HG03460 (cell line): Measurements from ENCODE around the gene GRIA1.
"Not testable (repeated sequence)": the region's sequence is repeated elsewhere in the genome, so short reads cannot be mapped to it uniquely, and the experiment has no call there.

Experiments
- ATAC-seq: cut with Tn5 transposase; IDR thresholded peaks from one replicate; pipeline ENCODE4 v1.9.1; 2021; ENCODE audit not compliant: unreplicated experiment

The GRIA1 gene

DNA sequence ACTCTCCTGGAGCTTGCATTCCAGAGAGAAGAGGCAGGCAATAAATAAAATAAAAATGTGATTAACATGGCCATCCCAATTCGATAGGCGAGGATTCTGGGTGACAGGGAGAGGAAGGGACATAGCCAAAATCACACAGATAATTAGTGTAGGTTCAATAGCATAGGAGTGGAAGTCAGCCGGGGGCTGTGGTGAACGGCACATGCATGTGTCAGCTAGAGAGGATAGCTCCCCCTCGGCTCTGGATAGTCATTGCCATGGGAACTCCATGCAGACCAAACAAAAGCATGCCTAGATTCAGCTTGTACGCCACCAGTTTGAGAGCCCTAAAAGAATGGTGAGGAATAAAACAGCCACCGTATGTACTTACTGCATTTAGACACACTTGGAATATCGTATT, 223.5 kb downstream of the GRIA1 start:
- no peak for ATAC-seq

DNA sequence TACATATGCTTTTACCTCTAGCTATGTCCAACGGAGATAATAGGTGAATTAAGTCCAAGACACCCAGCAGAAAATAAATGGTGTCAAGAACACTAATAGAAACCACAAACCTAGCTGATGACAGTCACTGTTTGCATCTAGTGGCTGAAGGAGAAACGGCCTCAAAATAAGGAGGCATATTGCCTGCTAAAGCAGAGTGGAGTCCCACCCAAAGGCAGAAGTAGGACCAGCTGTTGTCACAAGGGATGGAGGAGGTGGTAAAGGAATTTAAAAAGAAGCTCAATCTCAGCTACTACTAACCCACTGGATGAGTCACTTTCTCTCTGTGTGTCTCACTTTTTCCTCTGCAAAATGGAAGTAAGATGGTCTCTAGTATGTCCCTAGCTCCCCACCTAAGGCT, 224.3 kb downstream of the GRIA1 start:
- no peak for ATAC-seq

DNA sequence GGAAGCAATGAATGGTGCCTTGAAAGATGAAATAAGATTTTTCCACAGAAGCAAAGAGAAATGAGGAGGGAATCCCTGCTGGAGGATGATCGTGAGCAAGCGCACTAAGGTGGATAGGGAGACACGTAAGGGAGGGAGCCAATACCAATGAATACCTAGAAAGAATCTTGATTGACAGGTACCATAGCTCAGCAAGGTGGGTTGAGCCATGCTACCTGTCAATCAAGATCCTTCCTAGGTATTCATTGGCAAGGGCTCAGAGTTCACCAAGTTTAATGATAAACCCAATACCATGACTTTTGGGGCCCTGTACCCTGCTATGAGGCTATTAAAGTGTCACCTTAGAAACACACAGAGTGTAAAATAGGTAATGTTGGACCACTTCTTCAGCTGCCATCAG, 226.8 kb downstream of the GRIA1 start:
- ATAC-seq = no peak

DNA sequence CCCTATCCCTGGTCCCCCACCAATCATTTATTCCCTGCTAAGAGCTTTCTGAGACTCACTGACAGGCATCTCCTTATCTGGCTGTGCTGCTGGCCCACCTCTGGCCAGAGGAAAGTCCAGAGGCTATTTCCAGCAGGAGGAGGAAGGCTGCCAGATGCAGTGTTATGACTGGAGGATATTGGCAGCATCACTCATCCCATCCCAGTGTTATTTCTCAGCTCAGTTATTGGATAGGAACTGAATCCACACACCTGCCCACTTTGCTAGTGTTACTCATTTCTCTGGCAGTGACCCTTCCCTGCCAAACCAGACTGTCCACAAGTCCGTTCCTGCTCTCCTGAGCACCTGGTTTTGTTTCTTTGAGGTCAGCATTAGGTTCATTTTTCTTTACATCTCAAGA, 228.2 kb downstream of the GRIA1 start:
- no peak for ATAC-seq

DNA sequence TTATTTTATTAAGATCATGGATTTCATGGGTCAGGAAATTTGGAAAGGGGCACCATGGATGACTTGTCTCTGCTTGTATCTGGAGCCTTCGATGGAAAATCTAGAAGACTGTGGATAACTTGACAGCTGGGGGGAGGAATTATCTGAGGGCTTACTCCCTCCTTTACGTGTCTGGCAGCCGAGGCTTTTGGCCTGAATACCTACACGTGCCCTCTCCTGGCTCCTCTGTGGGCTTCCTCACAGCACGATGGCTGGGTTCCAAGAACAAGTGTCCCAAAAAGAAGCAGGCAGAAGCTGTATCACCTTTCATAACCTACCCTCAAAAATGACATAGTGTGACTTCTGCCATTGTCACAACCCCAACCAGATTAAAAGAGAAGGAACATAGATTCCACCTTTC, 228.9 kb downstream of the GRIA1 start:
- no peak for ATAC-seq

DNA sequence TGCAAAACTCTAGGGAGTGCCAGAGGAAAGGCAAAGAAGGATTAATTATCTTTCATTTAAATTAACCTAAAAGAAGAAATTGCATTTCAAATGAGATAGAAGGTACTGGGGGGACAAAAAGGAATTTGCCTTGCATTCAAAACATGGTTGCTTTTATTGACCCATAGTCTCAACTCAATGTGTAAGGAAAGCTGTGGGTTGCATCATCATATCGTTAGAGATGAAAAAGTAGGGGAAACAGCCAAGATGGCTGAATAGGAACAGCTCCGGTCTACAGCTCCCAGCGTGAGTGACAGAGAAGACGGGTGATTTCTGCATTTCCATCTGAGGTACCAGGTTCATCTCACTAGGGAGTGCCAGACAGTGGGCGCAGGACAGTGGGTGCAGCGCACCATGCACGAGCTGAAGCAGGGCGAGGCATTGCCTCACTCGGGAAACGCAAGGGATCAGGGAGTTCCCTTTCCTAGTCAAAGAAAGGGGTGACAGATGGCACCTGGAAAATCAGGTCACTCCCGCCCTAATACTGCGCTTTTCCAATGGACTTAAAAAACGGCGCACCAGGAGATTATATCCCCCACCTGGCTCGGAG, 232.6 kb downstream of the GRIA1 start:
- ATAC-seq = not testable (repeated sequence)

DNA sequence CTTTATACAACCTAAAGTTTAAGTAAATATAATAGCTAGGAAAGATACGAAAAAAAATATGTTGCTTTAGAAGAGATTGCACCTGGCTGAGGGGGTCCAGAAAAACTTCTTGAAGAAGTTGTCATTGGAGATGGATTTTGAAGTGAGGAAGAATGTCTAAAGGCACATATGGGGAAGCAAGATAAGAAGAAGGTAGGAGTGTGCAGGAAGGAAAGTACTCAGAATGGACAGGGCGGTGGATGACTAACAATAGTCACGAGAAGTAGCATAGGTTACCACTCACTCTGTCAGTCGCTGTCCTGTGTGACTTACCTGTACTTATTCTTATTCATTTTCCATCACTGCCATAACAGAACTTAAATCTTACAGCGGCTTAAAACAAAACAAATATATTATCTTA, 251.6 kb downstream of the GRIA1 start:
- no peak for ATAC-seq

DNA sequence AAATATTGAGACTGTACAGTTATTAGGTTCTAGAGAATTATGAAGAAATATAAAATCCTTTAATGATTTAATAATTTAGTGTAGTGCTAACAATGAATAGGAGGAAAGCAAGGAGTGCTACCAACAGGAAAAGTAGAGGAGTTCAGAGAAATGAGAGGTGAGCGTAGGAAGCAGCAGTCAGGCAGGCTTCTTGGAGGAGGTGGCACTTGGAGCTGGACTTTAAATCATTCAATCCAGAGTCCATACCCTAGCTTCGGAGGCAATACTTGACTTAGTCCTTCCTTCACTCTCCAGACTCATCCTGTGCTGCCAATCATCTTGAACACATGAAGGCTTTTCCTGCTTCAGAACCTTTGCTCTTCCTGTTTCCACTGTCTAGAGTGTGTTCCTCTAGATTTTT, 254.3 kb downstream of the GRIA1 start:
- no peak for ATAC-seq

DNA sequence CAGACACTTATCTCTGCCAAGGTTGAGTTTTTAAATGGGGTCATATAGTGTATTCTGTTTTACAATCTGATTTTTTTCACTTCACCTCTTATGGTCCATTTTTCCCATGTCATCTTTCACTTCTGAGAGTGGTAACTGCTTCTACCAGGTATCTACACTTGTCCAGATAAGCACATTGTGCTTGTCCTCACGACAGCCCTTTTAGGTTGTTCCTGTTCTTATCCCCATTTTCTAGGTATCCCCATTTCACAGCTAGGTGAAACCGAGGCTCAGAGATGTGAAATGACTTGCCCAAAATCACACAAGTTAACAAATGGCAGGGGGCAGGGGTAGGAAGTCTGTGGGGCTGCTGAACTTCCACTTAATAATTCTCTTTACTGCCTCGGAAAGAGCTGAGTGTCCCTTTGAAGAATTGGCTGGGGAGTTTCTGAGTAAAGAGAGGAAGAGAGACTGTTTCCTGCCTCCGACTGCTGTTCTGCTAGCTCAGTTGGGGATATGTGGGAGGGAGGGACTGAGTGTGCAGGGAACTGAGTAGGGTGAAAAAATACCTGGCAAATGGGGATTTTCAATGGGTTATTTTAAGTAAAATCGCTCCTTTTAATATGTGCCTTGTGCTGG, 255.4 kb downstream of the GRIA1 start:
- ATAC-seq = no peak

DNA sequence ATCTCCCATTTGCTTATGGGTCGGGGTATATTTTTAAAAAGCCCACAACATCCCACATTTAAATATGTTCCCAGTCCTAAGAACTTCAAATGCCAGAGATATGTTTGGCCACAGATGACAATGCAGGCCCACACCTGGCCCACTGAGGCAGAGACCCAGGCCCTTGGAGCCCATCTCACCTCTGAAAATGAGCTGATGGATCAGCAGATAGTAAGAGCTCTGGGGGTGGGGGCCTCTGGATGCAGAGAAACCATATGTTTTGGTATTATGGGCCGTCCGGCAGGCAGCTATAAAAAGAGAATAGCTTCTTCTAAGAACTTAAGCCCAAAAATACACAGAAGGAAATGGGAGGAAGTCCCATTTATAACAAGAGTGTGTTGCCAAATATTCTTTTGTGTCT, 256.0 kb downstream of the GRIA1 start:
- ATAC-seq = no peak

DNA sequence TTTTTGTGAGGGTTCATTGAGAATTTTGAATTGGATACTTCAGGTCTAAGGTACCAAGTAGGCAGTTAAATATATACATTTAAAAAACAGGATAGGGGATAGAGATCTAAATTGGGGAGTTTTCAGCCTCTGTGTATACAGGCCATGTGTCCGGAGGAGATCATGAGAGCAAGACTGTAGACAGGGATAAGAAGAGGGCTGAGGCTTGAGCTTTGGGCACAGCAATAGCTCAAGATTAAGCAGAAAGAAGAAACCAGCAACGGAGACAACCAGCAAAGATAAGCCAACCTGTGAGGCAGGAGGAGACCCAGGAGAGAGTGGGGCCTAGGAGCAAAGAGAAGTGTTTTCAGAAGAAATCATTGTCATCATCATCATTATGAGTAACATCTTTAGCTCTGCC, 258.4 kb downstream of the GRIA1 start:
- ATAC-seq = no peak

DNA sequence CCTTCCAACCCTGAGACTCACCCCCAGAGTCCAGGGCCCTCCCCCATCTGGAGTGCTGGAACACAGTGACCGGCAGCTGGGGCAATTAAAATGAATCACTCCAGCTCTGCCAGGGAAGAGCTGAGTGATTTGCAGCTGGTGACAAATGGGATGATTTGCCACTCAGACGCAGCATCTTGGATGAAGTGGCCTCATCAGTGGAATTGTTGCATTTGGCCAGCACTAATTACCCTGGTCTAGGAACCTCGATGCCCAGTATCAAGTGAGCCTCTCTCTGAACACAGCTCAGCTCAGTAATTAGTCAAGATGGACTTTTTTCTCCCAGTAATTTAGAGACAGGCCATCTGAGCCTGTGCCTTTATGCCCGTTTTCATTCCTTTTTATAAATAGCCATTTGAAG, 259.5 kb downstream of the GRIA1 start:
- no peak for ATAC-seq

DNA sequence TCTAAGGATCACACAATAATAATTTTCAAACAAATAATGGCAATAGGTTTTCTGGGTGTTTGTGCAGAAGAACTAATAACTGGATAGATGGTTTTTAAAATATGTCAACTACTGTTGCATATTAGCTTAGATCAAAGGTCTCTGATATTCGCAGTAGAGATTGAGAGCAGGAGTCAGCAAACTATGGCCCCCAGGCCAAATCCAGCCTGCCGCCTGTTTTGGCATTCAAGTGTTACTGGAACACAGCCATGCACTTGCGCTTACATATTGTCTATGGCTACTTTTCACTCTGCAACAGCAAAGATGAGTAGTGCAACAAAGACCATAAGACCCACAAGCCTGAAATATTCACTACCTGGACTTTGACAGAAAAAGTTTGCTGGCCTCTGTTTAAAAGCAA, 260.8 kb downstream of the GRIA1 start:
- no peak for ATAC-seq

DNA sequence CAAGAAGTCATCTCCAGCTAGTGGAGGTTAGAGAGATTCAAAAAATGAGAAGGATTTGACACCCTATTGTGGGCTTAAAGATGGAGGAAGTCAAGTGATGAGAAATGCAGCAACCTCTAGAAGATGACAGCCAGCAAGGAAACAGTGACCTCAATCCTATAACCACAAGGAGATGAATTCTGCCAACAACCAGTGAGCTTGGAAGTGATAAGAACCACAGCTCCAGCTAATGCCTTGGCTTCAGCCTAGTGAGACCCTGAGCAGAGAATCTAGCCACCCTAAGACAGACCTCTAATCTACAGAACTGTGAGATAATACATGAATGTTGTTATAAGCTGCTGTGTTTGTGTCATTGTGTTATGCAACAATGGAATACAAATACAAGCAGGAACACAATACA, 262.4 kb downstream of the GRIA1 start:
- no peak for ATAC-seq

DNA sequence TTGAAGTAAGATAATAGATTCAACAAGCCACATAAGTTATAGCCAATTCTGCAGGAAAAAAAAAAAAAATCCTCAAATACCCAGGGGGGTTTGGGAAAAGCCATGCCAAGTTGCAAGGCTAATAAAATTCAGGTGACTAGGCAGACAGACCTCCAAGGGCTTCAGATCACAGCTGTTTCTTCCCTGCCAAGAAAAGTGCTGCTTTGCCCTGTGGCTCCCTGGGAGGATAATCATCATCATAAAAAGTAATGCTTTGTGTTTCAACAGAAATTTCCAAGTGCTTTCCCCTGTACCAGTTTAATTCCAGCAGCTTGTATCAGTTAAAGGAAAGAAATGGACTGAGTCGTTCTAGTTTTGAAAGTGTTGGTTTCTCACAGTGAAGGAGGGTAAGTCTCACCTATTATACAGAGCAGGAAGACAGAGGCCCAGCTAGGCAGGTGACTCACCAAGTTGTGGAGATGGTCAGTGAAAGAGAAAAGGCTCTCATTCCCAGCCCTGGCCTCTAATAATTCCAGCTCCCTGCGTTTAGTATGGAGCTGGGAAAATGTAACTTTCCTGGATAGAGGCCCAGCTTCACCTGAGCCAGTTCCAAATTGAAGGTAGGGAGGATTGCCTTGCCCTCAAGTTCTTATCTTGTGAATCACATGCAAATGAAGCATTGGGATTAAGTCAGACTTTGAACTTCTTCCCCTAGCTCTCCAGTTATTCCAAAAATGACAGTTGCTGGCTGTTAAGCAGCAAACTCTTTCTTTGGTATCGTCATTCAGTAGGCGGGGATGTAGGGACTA, 263.4 kb downstream of the GRIA1 start:
- no peak for ATAC-seq

DNA sequence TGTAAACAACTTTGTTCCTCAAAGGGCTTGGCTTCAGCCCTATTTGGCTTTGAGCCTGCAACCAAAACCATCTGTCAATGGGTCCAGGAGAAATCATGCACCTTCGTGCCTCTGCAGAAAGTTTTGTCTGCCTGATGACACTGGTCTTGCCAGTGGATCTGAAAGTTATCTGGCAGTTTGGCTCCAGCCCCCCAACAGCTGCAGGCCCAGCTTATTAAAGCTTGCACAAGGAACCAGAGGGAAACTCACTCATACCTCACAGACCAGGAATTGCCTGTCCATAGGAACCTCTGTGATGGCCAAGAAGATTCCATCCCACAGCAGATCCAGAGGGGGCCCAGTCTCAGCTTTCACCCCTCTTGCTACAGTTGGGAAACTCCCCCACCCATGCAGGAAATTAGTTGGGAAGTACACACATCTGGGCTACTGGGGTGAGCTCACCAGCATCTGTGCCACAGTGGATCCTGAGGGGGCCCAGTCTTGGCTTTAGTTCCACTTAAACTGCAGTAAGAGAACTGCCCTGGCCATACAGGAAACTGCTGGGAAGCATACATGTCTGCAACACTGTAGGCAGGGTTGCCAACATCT, 265.5 kb downstream of the GRIA1 start:
- no peak for ATAC-seq

DNA sequence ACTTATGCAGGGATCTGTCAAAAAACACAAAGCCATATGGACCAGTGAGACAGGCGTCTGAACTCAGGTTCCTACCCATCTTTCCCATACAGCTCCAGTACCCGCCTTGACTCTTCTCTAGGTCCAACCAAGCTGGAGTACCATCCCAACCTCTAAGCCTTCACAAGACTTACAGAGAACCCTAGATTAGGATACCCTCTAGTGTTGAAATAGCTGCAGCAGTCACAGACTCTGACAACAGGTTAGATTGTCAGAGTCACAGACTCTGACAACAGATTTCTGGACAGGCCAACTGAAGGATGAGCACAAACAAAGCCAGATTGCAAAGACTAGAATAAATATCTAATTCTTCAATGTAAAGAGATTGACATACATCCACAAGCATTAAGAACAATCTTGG, 266.1 kb downstream of the GRIA1 start:
- no peak for ATAC-seq

DNA sequence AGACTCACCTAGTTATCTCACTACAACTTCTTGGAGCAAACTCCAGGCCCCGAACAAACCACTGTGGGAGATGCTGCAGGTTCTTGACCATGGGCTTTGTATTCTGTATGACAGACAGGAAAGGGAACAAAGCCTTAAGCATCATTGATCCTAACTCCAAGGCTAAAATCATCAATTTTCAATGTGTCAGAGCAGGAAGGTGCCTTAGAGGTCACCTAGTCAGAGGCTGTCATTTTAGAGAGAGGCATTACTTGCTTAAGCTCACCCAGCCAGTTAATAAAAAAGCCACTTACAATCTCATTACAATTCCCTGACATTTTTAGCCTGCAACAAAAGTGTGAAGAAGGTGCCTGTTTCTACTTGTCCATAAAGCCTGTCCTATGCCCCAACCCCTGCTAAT, 275.5 kb downstream of the GRIA1 start:
- ATAC-seq = no peak

DNA sequence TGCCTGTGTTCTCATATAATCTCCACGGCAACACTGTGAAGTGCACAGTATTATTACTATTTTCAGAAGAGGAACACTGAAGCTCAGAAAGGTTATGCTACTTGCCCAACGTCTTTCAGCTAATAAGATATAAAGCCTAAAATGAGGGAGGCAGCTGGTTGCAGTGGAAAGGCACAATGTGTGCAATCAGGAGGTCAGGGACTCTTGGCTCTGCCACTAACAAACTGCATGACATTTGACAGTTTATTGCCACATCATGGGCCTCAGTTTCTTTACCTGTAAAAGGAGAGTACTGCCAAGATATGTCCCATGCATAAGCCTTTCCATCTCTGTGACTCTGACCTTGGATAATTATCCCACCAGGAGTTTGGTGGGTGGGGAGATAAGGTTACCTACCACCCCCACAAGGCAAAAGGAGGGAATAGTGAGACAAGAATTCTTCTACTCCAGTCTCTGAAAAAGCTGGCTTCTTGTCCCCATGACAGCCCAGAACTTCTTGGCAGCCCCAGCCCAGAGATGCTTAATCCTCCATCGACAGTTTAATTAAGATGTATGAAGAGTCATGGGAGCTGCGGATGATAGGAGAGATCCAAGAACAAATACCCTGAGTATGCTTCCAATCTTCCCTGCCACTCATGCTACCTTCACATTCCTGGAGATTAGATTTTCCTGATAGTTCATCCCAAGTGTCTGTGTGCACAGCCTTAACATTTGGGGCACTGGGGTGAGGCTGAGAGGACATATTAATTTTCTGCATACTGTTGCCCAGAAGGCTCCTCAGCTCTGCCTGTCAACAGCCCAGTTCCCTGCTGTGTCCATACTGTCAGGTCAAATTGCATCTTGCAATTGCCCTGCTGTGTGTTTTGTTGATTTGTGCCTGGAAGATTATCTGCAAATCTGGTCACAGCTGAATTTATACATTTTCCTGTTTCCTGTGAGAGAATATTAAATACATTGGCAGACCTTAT, 277.0 kb downstream of the GRIA1 start:
- no peak for ATAC-seq

DNA sequence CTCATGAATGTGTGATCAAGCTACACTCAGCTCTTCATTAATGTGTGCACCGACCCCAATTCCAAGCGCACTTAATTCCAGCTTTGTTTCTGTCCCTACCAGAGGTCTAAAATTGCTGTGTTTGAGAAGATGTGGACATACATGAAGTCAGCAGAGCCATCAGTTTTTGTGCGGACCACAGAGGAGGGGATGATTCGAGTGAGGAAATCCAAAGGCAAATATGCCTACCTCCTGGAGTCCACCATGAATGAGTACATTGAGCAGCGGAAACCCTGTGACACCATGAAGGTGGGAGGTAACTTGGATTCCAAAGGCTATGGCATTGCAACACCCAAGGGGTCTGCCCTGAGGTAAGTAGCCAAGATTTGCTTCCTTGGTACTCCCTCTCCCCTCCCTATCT, 279.6 kb downstream of the GRIA1 start:
- no peak for ATAC-seq

DNA sequence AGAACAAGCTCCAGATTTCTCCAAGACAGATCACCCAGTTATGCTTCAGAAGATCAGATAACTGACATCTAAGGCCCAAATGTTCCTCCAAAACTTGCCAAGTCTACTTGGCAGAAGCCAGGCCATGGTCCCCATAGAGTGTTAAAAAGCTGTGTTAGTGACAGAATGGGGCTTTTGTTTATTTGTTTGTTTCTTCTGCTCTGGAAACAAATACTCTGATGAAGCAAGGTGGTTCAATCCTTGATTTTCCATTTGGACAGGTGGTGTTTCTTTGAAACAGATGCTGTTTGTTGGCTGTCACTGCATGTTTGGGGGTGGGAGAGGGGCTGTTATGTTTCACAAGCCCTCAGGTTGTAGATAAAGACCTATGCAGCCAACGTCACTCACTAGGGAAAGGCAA, 284.2 kb downstream of the GRIA1 start:
- ATAC-seq = no peak
